ENCODE data around the gene YEATS2.

DNA sequence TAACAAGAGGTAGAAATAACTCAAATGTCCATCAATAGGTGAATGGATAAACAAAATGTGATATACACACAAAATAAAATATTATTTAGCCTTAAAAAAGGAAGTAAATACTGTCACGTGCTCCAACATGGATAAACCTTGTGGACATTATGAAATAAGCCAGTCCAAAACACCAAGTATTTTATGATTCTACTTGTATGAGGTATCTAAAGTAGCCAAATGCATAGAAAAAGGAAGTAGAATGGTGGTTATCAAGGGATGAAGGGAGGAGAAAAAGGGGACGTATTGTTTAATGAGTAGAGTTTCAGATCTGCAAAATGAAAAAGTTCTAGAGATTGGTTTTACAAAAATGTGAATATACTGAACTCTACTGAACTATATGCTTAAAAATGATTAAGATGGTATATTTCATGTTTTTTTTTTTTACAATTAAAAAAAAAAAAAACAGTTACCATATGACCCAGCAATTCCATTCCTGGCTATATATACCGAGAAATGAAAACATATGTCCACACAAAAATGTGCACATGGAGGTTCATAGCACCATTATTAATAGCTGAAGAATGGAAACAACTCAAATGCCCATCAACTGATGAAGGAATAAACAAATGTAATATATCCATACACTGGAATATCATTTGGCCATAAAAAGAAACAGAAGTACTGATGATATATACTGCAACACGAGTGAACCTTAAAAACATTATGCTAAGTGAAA, 156.9 kb downstream of the YEATS2 start:
- TF ChIP-seq, protein P1, sequence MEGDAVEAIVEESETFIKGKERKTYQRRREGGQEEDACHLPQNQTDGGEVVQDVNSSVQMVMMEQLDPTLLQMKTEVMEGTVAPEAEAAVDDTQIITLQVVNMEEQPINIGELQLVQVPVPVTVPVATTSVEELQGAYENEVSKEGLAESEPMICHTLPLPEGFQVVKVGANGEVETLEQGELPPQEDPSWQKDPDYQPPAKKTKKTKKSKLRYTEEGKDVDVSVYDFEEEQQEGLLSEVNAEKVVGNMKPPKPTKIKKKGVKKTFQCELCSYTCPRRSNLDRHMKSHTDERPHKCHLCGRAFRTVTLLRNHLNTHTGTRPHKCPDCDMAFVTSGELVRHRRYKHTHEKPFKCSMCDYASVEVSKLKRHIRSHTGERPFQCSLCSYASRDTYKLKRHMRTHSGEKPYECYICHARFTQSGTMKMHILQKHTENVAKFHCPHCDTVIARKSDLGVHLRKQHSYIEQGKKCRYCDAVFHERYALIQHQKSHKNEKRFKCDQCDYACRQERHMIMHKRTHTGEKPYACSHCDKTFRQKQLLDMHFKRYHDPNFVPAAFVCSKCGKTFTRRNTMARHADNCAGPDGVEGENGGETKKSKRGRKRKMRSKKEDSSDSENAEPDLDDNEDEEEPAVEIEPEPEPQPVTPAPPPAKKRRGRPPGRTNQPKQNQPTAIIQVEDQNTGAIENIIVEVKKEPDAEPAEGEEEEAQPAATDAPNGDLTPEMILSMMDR (IDR thresholded peaks at IDR 0.05) = no peak
- TF ChIP-seq POLR2A (IDR thresholded peaks at IDR 0.05) (no peak), POLR2AphosphoS5 (IDR thresholded peaks at IDR 0.05) (no peak)

All from stomach (tissue), 4 donors.